ENCODE measurements around the gene SCAMP5.
A peak's percentile ranks its signal among the peaks of the same experiment; 100 is the strongest.

Gene SCAMP5

DNA sequence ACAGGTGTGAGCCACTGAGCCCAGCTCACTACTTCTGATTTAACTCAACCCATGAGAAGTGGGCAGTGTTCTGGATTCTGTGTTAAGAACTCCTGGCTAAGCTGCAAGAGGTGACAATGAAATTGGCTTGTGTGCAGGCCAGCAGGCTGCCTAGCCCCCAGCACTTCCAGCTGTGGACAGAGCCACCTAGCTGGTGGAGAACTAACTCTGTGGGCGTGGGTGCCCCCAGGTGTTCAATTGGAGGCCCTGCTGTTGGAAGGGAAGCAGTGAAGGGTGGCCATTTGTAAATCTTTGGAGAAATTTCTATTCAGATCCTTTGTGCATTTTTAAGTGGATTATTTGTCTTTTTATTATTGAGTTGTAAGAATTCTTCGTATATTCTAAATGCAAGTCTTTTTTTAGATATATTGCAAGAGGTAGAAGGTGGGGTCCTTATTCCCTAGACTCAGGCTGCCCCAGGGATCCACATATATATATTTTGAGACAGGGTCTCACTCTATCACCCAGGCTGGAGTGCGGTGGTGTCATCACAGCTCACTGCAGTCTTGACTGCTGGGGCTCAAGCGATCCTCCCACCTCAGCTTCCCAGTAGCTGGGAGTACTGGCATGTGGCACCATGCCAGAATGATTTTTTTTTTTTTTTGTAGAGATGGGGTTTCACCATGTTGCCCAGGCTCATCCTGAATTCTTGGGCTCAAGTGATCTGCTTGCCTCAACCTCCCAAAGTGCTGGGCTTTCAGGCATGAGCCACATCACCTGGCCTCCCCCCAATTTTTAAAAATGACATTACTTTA lies 7.2 kb upstream of the SCAMP5 start:
- H3K4me3 ChIP-seq (replicated peaks in 1 of 2; ENCODE audit: low read depth in 2 of 2, low read length in 2 of 2), result no peak overlapping the region
- DNase-seq (ENCODE audit: low read depth in 2 of 2), result peak; percentile 57 to 62
- TF ChIP-seq CTCF (IDR thresholded peaks at IDR 0.05; ENCODE audit: low read depth, low read length), result peak; percentile 65

DNA sequence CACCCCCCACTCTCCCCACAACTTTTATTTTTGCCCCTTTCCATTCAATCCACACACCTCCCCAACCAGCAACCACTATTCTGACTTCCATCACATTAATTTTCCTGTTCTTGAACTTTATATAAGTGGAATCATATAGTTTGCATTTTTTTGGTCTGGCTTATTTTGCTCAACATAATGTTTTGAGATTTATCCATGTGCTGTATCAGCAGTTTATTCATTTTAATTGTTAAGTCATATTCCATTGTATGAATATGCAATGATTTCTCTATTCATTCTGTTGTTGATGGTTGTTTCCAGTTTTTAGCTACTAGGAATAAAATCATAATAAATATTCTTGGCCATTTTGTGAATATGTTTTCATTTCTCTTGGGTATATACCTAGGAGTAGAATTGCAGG lies 5.8 kb upstream of the SCAMP5 start:
- no peak for TF ChIP-seq CTCF (IDR thresholded peaks at IDR 0.05; ENCODE audit: low read depth, low read length)
- H3K4me3 ChIP-seq (replicated peaks in 1 of 2; ENCODE audit: low read depth in 2 of 2, low read length in 2 of 2), result no peak overlapping the region
- DNase-seq (ENCODE audit: low read depth in 2 of 2), result no peak

GRCh38 chr15:74992619-74993018 lies 2.7 kb upstream of the SCAMP5 start:
- TF ChIP-seq CTCF (IDR thresholded peaks at IDR 0.05; ENCODE audit: low read depth, low read length), result no peak
- DNase-seq (ENCODE audit: low read depth in 2 of 2), result no peak
- H3K4me3 ChIP-seq (replicated peaks in 1 of 2; ENCODE audit: low read depth in 2 of 2, low read length in 2 of 2), result no peak overlapping the region

- H3K4me3 ChIP-seq (replicated peaks in 1 of 2; ENCODE audit: low read depth in 2 of 2, low read length in 2 of 2), result no peak overlapping the region
- DNase-seq (ENCODE audit: low read depth in 2 of 2), result no peak
- no peak for TF ChIP-seq CTCF (IDR thresholded peaks at IDR 0.05; ENCODE audit: low read depth, low read length)
Observed at GRCh38 chr15:74994236-74994635, 1.1 kb upstream of the SCAMP5 start.

DNA sequence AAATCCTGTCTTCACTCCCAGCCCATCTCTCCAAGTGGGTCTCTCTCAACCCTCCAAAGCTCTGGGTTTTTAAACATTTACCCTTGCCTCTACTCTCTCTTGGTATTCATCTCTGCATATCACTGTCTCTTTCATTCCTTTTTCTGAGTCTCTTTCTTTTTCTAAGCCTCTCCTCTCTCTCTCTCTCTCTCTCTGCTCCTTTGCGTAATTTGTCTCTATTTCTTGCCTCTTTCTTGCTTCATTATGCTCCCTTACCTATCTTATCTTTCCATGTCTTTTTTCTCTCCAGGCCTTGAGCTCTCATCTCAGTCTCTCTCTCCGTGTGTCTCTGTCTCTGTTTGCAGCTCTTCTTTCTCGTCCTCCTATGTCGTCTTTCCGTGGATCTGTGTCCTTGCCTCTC lies 678 bp upstream of the SCAMP5 start:
- no peak for DNase-seq (ENCODE audit: low read depth in 2 of 2)
- TF ChIP-seq CTCF (IDR thresholded peaks at IDR 0.05; ENCODE audit: low read depth, low read length), result no peak
- no peak overlapping the region for H3K4me3 ChIP-seq (replicated peaks in 1 of 2; ENCODE audit: low read depth in 2 of 2, low read length in 2 of 2)

- no peak for TF ChIP-seq CTCF (IDR thresholded peaks at IDR 0.05; ENCODE audit: low read depth, low read length)
- H3K4me3 ChIP-seq (replicated peaks in 1 of 2; ENCODE audit: low read depth in 2 of 2, low read length in 2 of 2), result peak overlapping the region; percentile 63 to 67
- no peak for DNase-seq (ENCODE audit: low read depth in 2 of 2)
Observed at GRCh38 chr15:74995779-74996765, 709 bp downstream of the SCAMP5 start.
